Thoracic aorta (tissue), 2 donors: Measurements from ENCODE around the gene CFAP251. TPM values are rescaled to one million over a fixed set of nuclear protein-coding genes. Genes with fewer than 3 reads are reported as not detected.
"Not testable (repeated sequence)": the region's sequence is repeated elsewhere in the genome, so short reads cannot be mapped to it uniquely, and the experiment has no call there.

ENCODE experiments used
- ATAC-seq: fragments of 150-250 bp; one replicate; pipeline ENCODE4 v1.8.0; 2017; ENCODE audit warnings: low read depth; ENCODE audit not compliant: insufficient number of reproducible peaks, low FRiP score
- DNase-seq: peaks from one replicate; pipeline ENCODE4 v3.0.0-alpha.2; 2020; ENCODE audit warnings: low spot score
- H3K27ac ChIP-seq, 2 donors: fragments of 200-600 bp; sonication (generic); 1 replicate in 1 of 2; 2 replicates in 1 of 2; pipeline ENCODE4 v1.5.1; 2016; ENCODE audit warnings: mild to moderate bottlenecking in 2 of 2, moderate library complexity in 2 of 2
- H3K27me3 ChIP-seq: fragments of 200-600 bp; sonication (generic); replicated peaks from 2 replicates; pipeline ENCODE4 v1.6.0; 2016; ENCODE audit warnings: mild to moderate bottlenecking; ENCODE audit not compliant: insufficient read depth
- H3K36me3 ChIP-seq: fragments of 200-600 bp; sonication (generic); one replicate; pipeline ENCODE4 v1.5.1; 2016
- H3K4me1 ChIP-seq, 2 donors: fragments of 200-600 bp; sonication (generic); 1 replicate in 1 of 2; 2 replicates in 1 of 2; pipeline versions ENCODE4 v1.5.1 to v1.6.0; 2016; ENCODE audit warnings: low read depth in 2 of 2, mild to moderate bottlenecking in 1 of 2; ENCODE audit not compliant: control insufficient read depth in 1 of 2
- H3K4me3 ChIP-seq: fragments of 200-600 bp; sonication (generic); 2 replicates; pipeline ENCODE4 v1.5.1; 2016; ENCODE audit warnings: mild to moderate bottlenecking
- H3K9me3 ChIP-seq: fragments of 200-600 bp; sonication (generic); 2 replicates; pipeline ENCODE4 v1.5.1; 2016
- total RNA-seq, 2 donors: library from RNA; depleted of rRNA; stranded (reverse); fragments of >200 nt; gene quantifications; one replicate each; pipeline versions ENCODE4 v1.1.0 to v1.2.3, GENCODE V29; 2016
- TF ChIP-seq, protein P1 (sequence below): fragments of 200-600 bp; sonication (generic); IDR thresholded peaks from one replicate; pipeline ENCODE4 v1.5.1; 2019; ENCODE audit warnings: antibody characterized with exemption

The CFAP251 gene
- total RNA-seq, 2 donors from 2014 or later: 3.4 to 6.9 TPM

DNA sequence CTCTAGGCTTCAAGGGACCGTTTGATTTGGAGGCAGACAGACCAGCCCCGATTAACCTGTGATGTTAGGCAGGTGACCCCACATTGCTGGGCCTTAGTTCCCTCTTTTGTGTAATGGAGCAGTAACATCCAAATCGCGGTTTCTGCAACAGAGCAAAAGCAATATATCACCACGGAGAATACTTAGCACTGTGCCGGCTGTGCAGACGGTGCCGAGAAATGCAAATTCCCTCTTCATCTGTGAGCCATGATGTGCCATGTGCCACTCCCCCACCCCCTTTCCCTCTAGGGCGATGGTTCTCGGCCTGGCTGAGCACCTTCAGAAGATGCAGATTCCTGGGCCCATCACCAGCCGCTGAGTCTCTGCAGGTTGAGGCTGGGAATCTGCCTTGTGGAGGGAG is 114.2 kb downstream of the CFAP251 start:
- H3K4me3 ChIP-seq: no peak overlapping the region
- H3K4me1 ChIP-seq: peaks cover 11 to 43% of the 10 kb centered on the region in 2 donors
- no peaks in the 10 kb centered on the region for H3K9me3 ChIP-seq
- DNase-seq (no peak), ATAC-seq (no peak)
- H3K36me3 ChIP-seq: peaks cover 15% of the 10 kb centered on the region
- TF ChIP-seq, protein P1, sequence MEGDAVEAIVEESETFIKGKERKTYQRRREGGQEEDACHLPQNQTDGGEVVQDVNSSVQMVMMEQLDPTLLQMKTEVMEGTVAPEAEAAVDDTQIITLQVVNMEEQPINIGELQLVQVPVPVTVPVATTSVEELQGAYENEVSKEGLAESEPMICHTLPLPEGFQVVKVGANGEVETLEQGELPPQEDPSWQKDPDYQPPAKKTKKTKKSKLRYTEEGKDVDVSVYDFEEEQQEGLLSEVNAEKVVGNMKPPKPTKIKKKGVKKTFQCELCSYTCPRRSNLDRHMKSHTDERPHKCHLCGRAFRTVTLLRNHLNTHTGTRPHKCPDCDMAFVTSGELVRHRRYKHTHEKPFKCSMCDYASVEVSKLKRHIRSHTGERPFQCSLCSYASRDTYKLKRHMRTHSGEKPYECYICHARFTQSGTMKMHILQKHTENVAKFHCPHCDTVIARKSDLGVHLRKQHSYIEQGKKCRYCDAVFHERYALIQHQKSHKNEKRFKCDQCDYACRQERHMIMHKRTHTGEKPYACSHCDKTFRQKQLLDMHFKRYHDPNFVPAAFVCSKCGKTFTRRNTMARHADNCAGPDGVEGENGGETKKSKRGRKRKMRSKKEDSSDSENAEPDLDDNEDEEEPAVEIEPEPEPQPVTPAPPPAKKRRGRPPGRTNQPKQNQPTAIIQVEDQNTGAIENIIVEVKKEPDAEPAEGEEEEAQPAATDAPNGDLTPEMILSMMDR: no peak
- H3K27me3 ChIP-seq: no peaks in the 10 kb centered on the region
- no peak overlapping the region for H3K27ac ChIP-seq

- no peaks in the 10 kb centered on the region for H3K9me3 ChIP-seq
- TF ChIP-seq, protein P1: no peak
- H3K27ac ChIP-seq: peak overlapping the region; percentile 51 to 57
- H3K27me3 ChIP-seq: no peaks in the 10 kb centered on the region
- H3K36me3 ChIP-seq: peaks cover 21% of the 10 kb centered on the region
- DNase-seq (no peak), ATAC-seq (no peak)
- peaks cover 11 to 18% of the 10 kb centered on the region in 2 donors for H3K4me1 ChIP-seq
- H3K4me3 ChIP-seq: no peak overlapping the region
Observed at GRCh38 chr12:122035292-122035691, 116.9 kb downstream of the CFAP251 start.

DNA sequence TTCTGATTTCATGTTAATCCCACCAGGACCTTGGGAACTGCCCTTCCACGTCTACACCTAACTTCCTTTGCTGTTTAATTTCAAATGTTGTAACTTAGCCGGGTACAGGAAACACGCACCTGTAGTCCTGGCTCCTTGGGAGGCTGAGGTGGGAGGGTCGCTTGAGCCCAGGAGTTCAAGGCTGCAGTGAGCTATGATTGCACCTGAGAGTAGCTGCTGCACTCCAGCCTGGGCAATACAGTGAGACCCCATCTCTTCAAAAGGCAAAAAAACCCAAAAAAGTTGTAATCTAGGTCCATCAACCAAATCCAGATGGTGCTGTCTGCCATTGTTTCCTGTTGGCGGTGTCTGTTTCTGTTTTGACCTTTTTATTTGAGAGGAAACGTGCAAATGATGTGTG is 117.8 kb downstream of the CFAP251 start:
- ATAC-seq: no peak
- no peak overlapping the region for H3K27ac ChIP-seq
- H3K36me3 ChIP-seq: peaks cover 21% of the 10 kb centered on the region

GRCh38 chr12:122040579-122041386 is 122.4 kb downstream of the CFAP251 start:
- H3K9me3 ChIP-seq: no peaks in the 10 kb centered on the region
- peaks cover 28% of the 10 kb centered on the region for H3K36me3 ChIP-seq
- no peak overlapping the region for H3K4me3 ChIP-seq
- TF ChIP-seq, protein P1: no peak
- no peak overlapping the region for H3K27ac ChIP-seq
- ATAC-seq (no peak), DNase-seq (no peak)
- H3K27me3 ChIP-seq: no peaks in the 10 kb centered on the region
- H3K4me1 ChIP-seq: peaks cover 0 to 2% of the 10 kb centered on the region in 2 donors

More for the DNA sequence above, 117.8 kb downstream of the CFAP251 start:
- H3K4me3 ChIP-seq: no peak overlapping the region
- TF ChIP-seq, protein P1: no peak
- no peaks in the 10 kb centered on the region for H3K9me3 ChIP-seq
- H3K27me3 ChIP-seq: no peaks in the 10 kb centered on the region
- peaks cover 11 to 18% of the 10 kb centered on the region in 2 donors for H3K4me1 ChIP-seq
- DNase-seq: no peak

DNA sequence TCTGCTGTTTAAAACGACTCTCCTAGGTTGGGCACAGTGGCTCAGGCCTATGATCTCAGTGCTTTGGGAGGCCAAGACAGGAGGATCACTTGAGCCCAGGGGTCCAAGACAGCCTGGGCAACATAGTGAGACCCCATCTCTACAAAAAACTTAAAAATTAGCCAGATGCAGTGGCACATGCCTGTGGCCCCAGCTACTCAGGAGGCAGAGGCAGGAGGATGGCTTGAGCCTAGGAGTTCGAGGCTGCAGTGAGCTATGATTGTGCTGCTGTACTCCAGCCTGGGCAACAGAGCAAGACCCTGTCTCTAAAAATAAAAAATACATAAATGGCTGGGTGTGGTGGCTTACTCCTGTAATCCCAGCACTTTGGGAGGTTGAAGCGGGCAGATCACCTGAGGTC is 123.1 kb downstream of the CFAP251 start:
- peaks cover 25% of the 10 kb centered on the region for H3K36me3 ChIP-seq
- H3K4me3 ChIP-seq, H3K9me3 ChIP-seq, ATAC-seq, H3K27me3 ChIP-seq, DNase-seq, H3K4me1 ChIP-seq, H3K27ac ChIP-seq: not testable (repeated sequence)
